AG10803 (cell line): ENCODE data around the gene HDAC9.

ENCODE experiments used
- DNase-seq: peaks from one replicate; pipeline ENCODE4 v3.0.0; 2010; ENCODE audit warnings: low read depth
- H3K4me3 ChIP-seq: 2 replicates; pipeline ENCODE4 v1.5.1; 2011; ENCODE audit warnings: mild to moderate bottlenecking, low read length, control low read depth
- CTCF ChIP-seq: conservative IDR thresholded peaks from 2 replicates; pipeline ENCODE4 v1.5.1; 2011; ENCODE audit warnings: mild to moderate bottlenecking, low read length, control low read depth, inconsistent platforms

HDAC9 gene

DNA sequence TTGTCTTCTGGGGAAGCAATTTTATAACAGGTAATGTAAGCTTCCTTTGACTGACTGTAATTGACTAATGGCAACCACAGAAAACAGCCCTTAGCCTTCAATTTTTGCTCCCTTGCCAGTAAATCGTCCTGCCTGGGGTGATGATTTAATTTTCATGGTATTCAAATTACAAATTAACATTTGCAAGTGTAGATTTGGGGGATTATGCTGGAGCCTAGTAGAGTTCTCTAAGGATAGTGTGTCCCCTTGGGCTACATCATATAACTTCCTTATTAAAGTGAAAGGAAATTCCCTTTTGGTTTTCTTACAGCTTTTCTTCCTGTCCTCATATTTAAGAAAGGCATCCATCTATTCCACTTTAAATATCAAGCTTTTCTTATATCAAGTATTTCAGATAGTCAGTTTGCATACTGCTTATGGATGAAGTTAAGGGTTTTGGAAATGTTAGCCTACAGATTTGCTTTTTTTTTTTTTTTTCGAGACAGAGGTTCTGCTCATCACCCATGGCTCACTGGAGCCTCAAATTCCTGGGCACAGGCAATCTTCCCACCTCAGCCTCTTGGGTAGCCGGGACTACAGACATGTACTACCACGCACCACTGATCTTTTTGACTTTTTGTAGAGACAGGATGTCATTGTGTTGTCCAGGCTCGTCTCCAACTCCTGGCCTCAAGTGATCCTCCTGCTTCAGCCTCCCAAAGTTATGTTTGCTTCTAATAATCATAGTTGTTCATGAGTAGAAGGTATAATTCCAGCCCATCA, 35.9 kb upstream of the HDAC9 start:
- H3K4me3 ChIP-seq = no peak overlapping the region
- DNase-seq = no peak
- TF ChIP-seq CTCF = no peak

DNA sequence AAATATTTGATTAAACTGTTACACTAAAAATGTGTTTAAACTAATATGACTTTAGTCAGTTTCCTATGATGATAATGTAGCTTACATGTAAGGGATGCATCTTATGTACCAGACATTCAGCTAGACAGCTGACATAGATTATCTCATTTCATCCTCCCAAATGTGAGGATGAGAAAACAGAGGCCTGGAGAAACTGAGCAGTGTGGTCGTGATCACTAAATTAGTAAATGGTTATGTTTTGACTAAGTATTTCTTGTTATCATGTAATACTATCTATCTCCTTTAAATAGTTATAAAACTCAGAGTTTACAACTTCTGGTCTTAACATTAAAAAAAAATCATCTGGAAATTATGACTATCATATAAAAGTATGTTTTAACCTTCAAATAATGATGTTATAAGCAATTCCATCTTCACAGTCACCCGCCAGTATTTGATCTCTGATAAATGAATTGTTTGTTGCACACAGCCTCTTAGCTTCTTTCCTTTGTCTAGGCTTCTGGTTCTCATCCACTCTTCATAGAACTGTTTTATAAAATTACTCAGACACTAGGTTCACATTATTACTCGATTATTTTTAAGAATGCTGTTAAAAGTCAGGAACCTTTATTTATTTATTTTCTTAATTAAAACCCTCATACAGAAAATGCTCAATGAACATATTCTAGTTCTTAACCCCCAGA, 33.6 kb upstream of the HDAC9 start:
- DNase-seq = no peak
- no peak overlapping the region for H3K4me3 ChIP-seq
- no peak for TF ChIP-seq CTCF

DNA sequence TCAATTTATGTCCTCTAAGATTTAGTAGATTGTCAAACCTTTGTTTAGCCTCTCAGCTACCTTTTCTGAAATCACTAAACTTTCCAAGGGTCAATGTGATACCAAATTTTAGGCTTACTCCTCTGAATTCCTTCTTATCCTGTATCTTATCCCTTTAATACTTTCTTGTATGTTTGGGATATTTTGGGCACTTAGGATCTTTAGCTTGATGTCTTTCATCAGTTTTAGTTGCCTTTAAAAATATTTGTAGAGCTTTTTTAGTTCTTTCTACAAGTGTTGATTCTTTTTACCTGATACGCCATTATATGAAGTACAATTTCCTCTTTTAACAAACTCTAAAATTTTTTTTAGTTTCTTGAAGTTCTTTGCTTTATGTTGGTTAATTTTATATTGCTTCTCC, 30.7 kb upstream of the HDAC9 start:
- TF ChIP-seq CTCF = no peak
- H3K4me3 ChIP-seq = no peak overlapping the region
- DNase-seq = no peak

GRCh38 chr7:18467011-18467410, 28.5 kb upstream of the HDAC9 start:
- no peak for TF ChIP-seq CTCF
- no peak for DNase-seq
- no peak overlapping the region for H3K4me3 ChIP-seq

- TF ChIP-seq CTCF = no peak
- H3K4me3 ChIP-seq = no peak overlapping the region
- no peak for DNase-seq
These were observed 26.8 kb upstream of the HDAC9 start for GRCh38 chr7:18468795-18469194.

GRCh38 chr7:18469316-18469715, 26.2 kb upstream of the HDAC9 start:
- peak; percentile 5 for DNase-seq
- H3K4me3 ChIP-seq = no peak overlapping the region
- no peak for TF ChIP-seq CTCF
